Esophagus squamous epithelium (tissue), 5 donors: Measurements from ENCODE around the gene TMEM106B. TPM values are rescaled to one million over a fixed set of nuclear protein-coding genes. Genes with fewer than 3 reads are reported as not detected.

Experiments used
- DNase-seq: peaks from one replicate; lab custom pipeline; 2025; lab: John Stamatoyannopoulos, UW
- H3K27ac ChIP-seq, 4 donors: fragments of 200-600 bp; sonication (generic); one replicate each; pipeline ENCODE4 v1.5.1; 2016 to 2019; ENCODE audit warnings: mild to moderate bottlenecking in 1 of 4
- H3K27me3 ChIP-seq, 4 donors: fragments of 200-600 bp; sonication (generic); 1 replicate in 3 of 4; 2 replicates in 1 of 4; pipeline versions ENCODE4 v1.5.1 to v1.6.0; 2017 to 2021; ENCODE audit warnings: antibody characterized with exemption in 1 of 4
- H3K36me3 ChIP-seq, 3 donors: fragments of 200-600 bp; sonication (generic); one replicate each; pipeline ENCODE4 v1.5.1; 2016 to 2019
- H3K4me1 ChIP-seq, 3 donors: fragments of 200-600 bp; sonication (generic); one replicate each; pipeline ENCODE4 v1.5.1; 2017 to 2019
- H3K4me3 ChIP-seq, 4 donors: fragments of 200-600 bp; sonication (generic); 1 replicate in 3 of 4; 2 replicates in 1 of 4; pipeline ENCODE4 v1.5.1; 2016 to 2019; ENCODE audit warnings: mild to moderate bottlenecking in 2 of 4, moderate library complexity in 1 of 4
- H3K9me3 ChIP-seq, 3 donors: fragments of 200-600 bp; sonication (generic); one replicate each; pipeline ENCODE4 v1.5.1; 2016 to 2019
- POLR2A ChIP-seq, 4 donors: fragments of 450-650 bp; IDR thresholded peaks; one replicate each; pipeline ENCODE4 v1.6.1; 2017; ENCODE audit warnings: antibody characterized with exemption in 4 of 4, mild to moderate bottlenecking in 4 of 4, moderate library complexity in 3 of 4
- WGBS, 2 donors: methylation state at CpG; one replicate each; pipeline ENCODE4 v1.1.5; 2018; 5-methylcytosine and 5-hydroxymethylcytosine counted together
- intact Hi-C: fragments of 100-400 bp; cut with DNase I; formaldehyde crosslinking; loops from one replicate; pipeline ENCODE4 v1.15.0; 2022
- total RNA-seq, 4 donors: library from RNA; depleted of rRNA; stranded (reverse); fragments of >200 nt; gene quantifications; one replicate each; pipeline ENCODE4 v1.1.0, GENCODE V29; 2016
- TF ChIP-seq, protein P1 (sequence below), 6 experiments: fragments of 450-650 bp in 4 of 6; fragments of 200-600 bp in 2 of 6; sonication (generic) in 2 of 6; IDR thresholded peaks; one replicate each; pipeline ENCODE4 v1.5.1; 2016 to 2019; ENCODE audit warnings: antibody characterized with exemption in 6 of 6, mild to moderate bottlenecking in 4 of 6, moderate library complexity in 4 of 6
- donor health status: DM: yes; HTN: yes; CAD: no.

The TMEM106B gene
- total RNA-seq, 4 donors from 2014 or later, result 17.7 to 47.7 (median 39.7) TPM

GRCh38 chr7:12226756-12227155 lies 15.7 kb downstream of the TMEM106B start:
- no peak for TF ChIP-seq POLR2A (IDR thresholded peaks at IDR 0.05)
- TF ChIP-seq, protein P1, sequence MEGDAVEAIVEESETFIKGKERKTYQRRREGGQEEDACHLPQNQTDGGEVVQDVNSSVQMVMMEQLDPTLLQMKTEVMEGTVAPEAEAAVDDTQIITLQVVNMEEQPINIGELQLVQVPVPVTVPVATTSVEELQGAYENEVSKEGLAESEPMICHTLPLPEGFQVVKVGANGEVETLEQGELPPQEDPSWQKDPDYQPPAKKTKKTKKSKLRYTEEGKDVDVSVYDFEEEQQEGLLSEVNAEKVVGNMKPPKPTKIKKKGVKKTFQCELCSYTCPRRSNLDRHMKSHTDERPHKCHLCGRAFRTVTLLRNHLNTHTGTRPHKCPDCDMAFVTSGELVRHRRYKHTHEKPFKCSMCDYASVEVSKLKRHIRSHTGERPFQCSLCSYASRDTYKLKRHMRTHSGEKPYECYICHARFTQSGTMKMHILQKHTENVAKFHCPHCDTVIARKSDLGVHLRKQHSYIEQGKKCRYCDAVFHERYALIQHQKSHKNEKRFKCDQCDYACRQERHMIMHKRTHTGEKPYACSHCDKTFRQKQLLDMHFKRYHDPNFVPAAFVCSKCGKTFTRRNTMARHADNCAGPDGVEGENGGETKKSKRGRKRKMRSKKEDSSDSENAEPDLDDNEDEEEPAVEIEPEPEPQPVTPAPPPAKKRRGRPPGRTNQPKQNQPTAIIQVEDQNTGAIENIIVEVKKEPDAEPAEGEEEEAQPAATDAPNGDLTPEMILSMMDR (IDR thresholded peaks at IDR 0.05), result no peak
- peaks cover 0 to 49% (median 0%) of the 10 kb centered on the region in 3 donors for H3K36me3 ChIP-seq
- no peak for DNase-seq
- intact Hi-C loops, result no loop called here
- no peaks in the 10 kb centered on the region for H3K9me3 ChIP-seq
- no peak overlapping the region for H3K27ac ChIP-seq
- no peaks in the 10 kb centered on the region for H3K4me1 ChIP-seq
- H3K27me3 ChIP-seq, result no peaks in the 10 kb centered on the region
- no peak overlapping the region for H3K4me3 ChIP-seq
- WGBS, 2 donors, result 59 to 70% methylated on average over 2 of the region's 2 CpGs

GRCh38 chr7:12228024-12228423 lies 16.9 kb downstream of the TMEM106B start:
- intact Hi-C loops, result no loop called here
- Histone ChIP-seq H3K36me3 (peaks cover 0 to 49% (median 0%) of the 10 kb centered on the region in 3 donors), H3K4me1 (no peaks in the 10 kb centered on the region), H3K27me3 (no peaks in the 10 kb centered on the region), H3K9me3 (no peaks in the 10 kb centered on the region), H3K4me3 (no peak overlapping the region), H3K27ac (no peak overlapping the region)
- DNase-seq, result no peak
- TF ChIP-seq, protein P1 (IDR thresholded peaks at IDR 0.05), result no peak

DNA sequence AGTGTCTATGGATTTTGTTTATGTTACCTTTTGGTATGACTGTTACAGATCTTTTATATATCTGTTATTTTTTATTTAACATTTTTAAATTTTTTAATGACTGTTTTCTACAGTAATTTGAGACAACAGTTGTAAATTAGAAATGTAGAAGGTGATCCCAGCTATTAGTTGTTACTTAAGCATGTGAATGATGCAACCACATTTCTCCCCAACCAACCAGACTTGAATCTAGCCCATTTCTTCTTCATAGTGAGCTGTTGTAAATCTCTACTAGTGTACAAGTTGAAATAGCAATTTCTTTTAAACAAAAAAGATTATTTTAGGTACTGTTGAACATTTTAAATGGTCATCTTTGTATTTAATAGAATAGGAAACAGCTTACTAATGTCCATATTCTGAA lies 18.0 kb downstream of the TMEM106B start:
- Histone ChIP-seq H3K4me1 (no peaks in the 10 kb centered on the region), H3K27ac (no peak overlapping the region), H3K4me3 (no peak overlapping the region), H3K9me3 (no peaks in the 10 kb centered on the region), H3K36me3 (peaks cover 0 to 50% (median 0%) of the 10 kb centered on the region in 3 donors), H3K27me3 (no peaks in the 10 kb centered on the region)
- intact Hi-C loops, result no loop called here
- DNase-seq, result no peak
- TF ChIP-seq POLR2A (IDR thresholded peaks at IDR 0.05), result no peak
- TF ChIP-seq, protein P1 (IDR thresholded peaks at IDR 0.05), result no peak

GRCh38 chr7:12231097-12231496 lies 20.0 kb downstream of the TMEM106B start:
- no peak for TF ChIP-seq POLR2A (IDR thresholded peaks at IDR 0.05)
- TF ChIP-seq, protein P1 (IDR thresholded peaks at IDR 0.05), result no peak

DNA sequence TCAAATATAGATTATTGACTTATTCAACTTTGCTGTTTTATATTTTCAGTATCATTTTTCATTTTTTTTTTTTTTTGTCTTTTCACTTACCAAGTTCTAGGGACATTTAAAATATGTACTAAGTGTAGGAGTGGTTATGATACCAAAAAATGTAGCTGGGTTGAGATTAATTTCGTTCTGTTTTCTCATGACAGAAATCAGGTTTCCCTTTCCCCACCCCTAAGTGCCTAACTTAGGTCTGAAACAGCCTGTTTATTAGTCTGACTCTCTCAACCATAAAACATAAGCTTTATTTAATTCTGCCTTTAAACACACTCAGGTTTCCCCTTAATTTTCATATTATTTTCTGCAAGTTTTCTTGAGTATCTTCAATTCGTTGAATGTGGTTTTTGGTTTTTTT lies 22.1 kb downstream of the TMEM106B start:
- Histone ChIP-seq H3K27ac (no peak overlapping the region), H3K4me1 (no peaks in the 10 kb centered on the region), H3K36me3 (peaks cover 0 to 49% (median 0%) of the 10 kb centered on the region in 3 donors), H3K9me3 (no peaks in the 10 kb centered on the region), H3K4me3 (no peak overlapping the region), H3K27me3 (no peaks in the 10 kb centered on the region)
- WGBS, 2 donors, result 74 to 91% methylated on average over 2 of the region's 2 CpGs
- intact Hi-C loops, result no loop called here
- TF ChIP-seq, protein P1 (IDR thresholded peaks at IDR 0.05), result no peak
- TF ChIP-seq POLR2A (IDR thresholded peaks at IDR 0.05), result no peak
- DNase-seq, result no peak

More at GRCh38 chr7:12231097-12231496, 20.0 kb downstream of the TMEM106B start:
- H3K36me3 ChIP-seq, result peaks cover 0 to 45% (median 0%) of the 10 kb centered on the region in 3 donors
- H3K4me1 ChIP-seq, result no peaks in the 10 kb centered on the region
- intact Hi-C loops, result no loop called here
- WGBS, 2 donors, result 89% methylated on average over 2 of the region's 2 CpGs
- DNase-seq, result no peak
- H3K4me3 ChIP-seq, result no peak overlapping the region
- no peaks in the 10 kb centered on the region for H3K9me3 ChIP-seq
- no peaks in the 10 kb centered on the region for H3K27me3 ChIP-seq
- no peak overlapping the region for H3K27ac ChIP-seq
